Measurements from ENCODE around the gene CDHR2.

The CDHR2 gene

GRCh38 chr5:176639208-176639607, 90.1 kb downstream of the CDHR2 start:
- no peak overlapping the region for H3K4me3 Mint-ChIP-seq
- no peaks in the 10 kb centered on the region for H3K4me1 Mint-ChIP-seq
- H3K27ac Mint-ChIP-seq: no peak overlapping the region
- H3K36me3 Mint-ChIP-seq: no peaks in the 10 kb centered on the region
- H3K27me3 Mint-ChIP-seq: peaks cover 6% of the 10 kb centered on the region
- no peaks in the 10 kb centered on the region for H3K9me3 Mint-ChIP-seq

GRCh38 chr5:176639981-176640380, 90.8 kb downstream of the CDHR2 start:
- no peaks in the 10 kb centered on the region for H3K9me3 Mint-ChIP-seq
- H3K36me3 Mint-ChIP-seq: no peaks in the 10 kb centered on the region
- no peak overlapping the region for H3K27ac Mint-ChIP-seq
- peaks cover 4% of the 10 kb centered on the region for H3K27me3 Mint-ChIP-seq
- no peak overlapping the region for H3K4me3 Mint-ChIP-seq
- H3K4me1 Mint-ChIP-seq: no peaks in the 10 kb centered on the region

- H3K4me1 Mint-ChIP-seq: no peaks in the 10 kb centered on the region
- H3K4me3 Mint-ChIP-seq: no peak overlapping the region
- H3K27me3 Mint-ChIP-seq: no peaks in the 10 kb centered on the region
- H3K27ac Mint-ChIP-seq: no peak overlapping the region
- no peaks in the 10 kb centered on the region for H3K9me3 Mint-ChIP-seq
- no peaks in the 10 kb centered on the region for H3K36me3 Mint-ChIP-seq
These were observed 91.5 kb downstream of the CDHR2 start for GRCh38 chr5:176640616-176641015.

GRCh38 chr5:176642675-176643490, 93.7 kb downstream of the CDHR2 start:
- Mint-ChIP-seq H3K4me3 (no peak overlapping the region), H3K9me3 (no peaks in the 10 kb centered on the region), H3K36me3 (no peaks in the 10 kb centered on the region), H3K27ac (no peak overlapping the region), H3K4me1 (peaks cover 12% of the 10 kb centered on the region), H3K27me3 (no peaks in the 10 kb centered on the region)

GRCh38 chr5:176643491-176644219, 94.5 kb downstream of the CDHR2 start:
- Mint-ChIP-seq H3K9me3 (no peaks in the 10 kb centered on the region), H3K27me3 (no peaks in the 10 kb centered on the region), H3K36me3 (no peaks in the 10 kb centered on the region), H3K4me3 (no peak overlapping the region), H3K27ac (no peak overlapping the region), H3K4me1 (peaks cover 19% of the 10 kb centered on the region)

- no peak overlapping the region for H3K4me3 Mint-ChIP-seq
- H3K27ac Mint-ChIP-seq: no peak overlapping the region
- H3K36me3 Mint-ChIP-seq: no peaks in the 10 kb centered on the region
- no peaks in the 10 kb centered on the region for H3K27me3 Mint-ChIP-seq
- no peaks in the 10 kb centered on the region for H3K9me3 Mint-ChIP-seq
- H3K4me1 Mint-ChIP-seq: peaks cover 25% of the 10 kb centered on the region
These were observed 95.2 kb downstream of the CDHR2 start for GRCh38 chr5:176644294-176644693.

- Mint-ChIP-seq H3K27ac (no peak overlapping the region), H3K27me3 (no peaks in the 10 kb centered on the region), H3K4me3 (no peak overlapping the region), H3K36me3 (no peaks in the 10 kb centered on the region), H3K9me3 (no peaks in the 10 kb centered on the region), H3K4me1 (peaks cover 30% of the 10 kb centered on the region)
These were observed 95.9 kb downstream of the CDHR2 start for GRCh38 chr5:176644878-176645670.
